Measurements from ENCODE around the gene ALKBH6. TPM values are rescaled to one million over a fixed set of nuclear protein-coding genes. Genes with fewer than 3 reads are reported as not detected.

Gene ALKBH6
- total and polyA plus RNA-seq, 10 of the 15 experiments (the other 5 are each of a cell fraction or from before 2014, with no cell fraction given), result 1.2 to 56.5 (median 36.1) TPM

- no peaks in the 10 kb centered on the region for H3K4me1 ChIP-seq (ENCODE audit: control insufficient read depth, insufficient read depth, low read length)
- no peak overlapping the region for H2AFZ ChIP-seq (ENCODE audit: control insufficient read depth, low read depth, low read length)
- H3K27me3 ChIP-seq (replicated peaks in 1 of 2; ENCODE audit: control insufficient read depth in 2 of 2, insufficient read depth in 2 of 2, low read length in 1 of 2), result peaks cover 7 to 18% of the 10 kb centered on the region in 2 experiments
- ATAC-seq, result no peak
- H3K9ac ChIP-seq (ENCODE audit: control insufficient read depth, insufficient read depth, low read length), result no peak overlapping the region
- no peaks in the 10 kb centered on the region for H3K36me3 ChIP-seq (ENCODE audit: control insufficient read depth in 2 of 2, insufficient read depth in 2 of 2, low read length in 1 of 2)
- WGBS (ENCODE audit: insufficient coverage, insufficient replicate concordance, low lambda C conversion rate, missing lambda C conversion rate), result 69% methylated on average over 7 of the region's 7 CpGs
- no peak for DNase-seq (ENCODE audit: low read depth, low spot score)
- no peak overlapping the region for H3K4me2 ChIP-seq (ENCODE audit: control insufficient read depth, insufficient read depth)
- ChIA-PET RAD21 (ENCODE audit: unreplicated experiment) (no interaction called here), SMC1A (ENCODE audit: uncharacterized antibody, unreplicated experiment) (no interaction called here), CTCF (no interaction called here), POLR2A (no interaction called here)
- no peak overlapping the region for H3K4me3 ChIP-seq
- intact Hi-C loops (cut with micrococcal nuclease; ENCODE audit: unreplicated experiment), result no loop called here
- no peaks in the 10 kb centered on the region for H4K20me1 ChIP-seq (ENCODE audit: control insufficient read depth, insufficient read depth)
- no peak for TF ChIP-seq SMAD1 (IDR thresholded peaks at IDR 0.05; ENCODE audit: low read depth, partially characterized antibody)
- no peak for TF ChIP-seq E2F8 (IDR thresholded peaks at IDR 0.05; ENCODE audit: low read depth, partially characterized antibody)
- TF ChIP-seq RAD51 (IDR thresholded peaks at IDR 0.05), result no peak
- TF ChIP-seq KDM1A (IDR thresholded peaks at IDR 0.05; ENCODE audit: borderline replicate concordance), result no peak
- TF ChIP-seq WRNIP1 (IDR thresholded peaks at IDR 0.05; ENCODE audit: borderline replicate concordance, low read depth, low read length), result no peak
- TF ChIP-seq BHLHE40 (IDR thresholded peaks at IDR 0.05; ENCODE audit: borderline replicate concordance in 1 of 2, low read depth in 2 of 2, low read length in 1 of 2), result no peak
- no peak for TF ChIP-seq BACH1 (IDR thresholded peaks at IDR 0.05; ENCODE audit: borderline replicate concordance)
- TF ChIP-seq PKNOX1 (IDR thresholded peaks at IDR 0.05), result no peak
- no peak for TF ChIP-seq CREB1 (IDR thresholded peaks at IDR 0.05; ENCODE audit: low read depth)
- no peak for TF ChIP-seq CUX1 (IDR thresholded peaks at IDR 0.05; ENCODE audit: insufficient replicate concordance, low read depth, low read length)
- no peak for TF ChIP-seq ZNF622 (IDR thresholded peaks at IDR 0.05)
- TF ChIP-seq SRF (IDR thresholded peaks at IDR 0.05; ENCODE audit: low read depth in 2 of 2, low read length in 2 of 2), result no peak
- no peak for TF ChIP-seq IKZF1 (conservative IDR thresholded peaks at IDR 0.05)
- TF ChIP-seq CHD1 (IDR thresholded peaks at IDR 0.05; ENCODE audit: low read depth, low read length), result no peak
- TF ChIP-seq IKZF2 (IDR thresholded peaks at IDR 0.05), result no peak
- H3K9me3 ChIP-seq (replicated peaks; ENCODE audit: control insufficient read depth, insufficient read depth, low read length), result no peaks in the 10 kb centered on the region
- in situ Hi-C loops (cut with MboI), result no loop called here
- no peaks in the 10 kb centered on the region for H3K79me2 ChIP-seq (ENCODE audit: control insufficient read depth, insufficient read depth, low read length)
- BruUV-seq (replicated peaks), result no TSS peak
- FAIRE-seq, result no peak
- H3K27ac ChIP-seq (ENCODE audit: control insufficient read depth, insufficient read depth), result no peak overlapping the region
These were observed 53.5 kb downstream of the ALKBH6 start for GRCh38 chr19:35960432-35960972.
